ENCODE measurements around the gene HSPA4. TPM values are rescaled to one million over a fixed set of nuclear protein-coding genes. Genes with fewer than 3 reads are reported as not detected.
"Not testable (repeated sequence)": the region's sequence is repeated elsewhere in the genome, so short reads cannot be mapped to it uniquely, and the experiment has no call there.

The HSPA4 gene
- total RNA-seq, 2 donors from 2014 or later: 245 to 287 TPM

DNA sequence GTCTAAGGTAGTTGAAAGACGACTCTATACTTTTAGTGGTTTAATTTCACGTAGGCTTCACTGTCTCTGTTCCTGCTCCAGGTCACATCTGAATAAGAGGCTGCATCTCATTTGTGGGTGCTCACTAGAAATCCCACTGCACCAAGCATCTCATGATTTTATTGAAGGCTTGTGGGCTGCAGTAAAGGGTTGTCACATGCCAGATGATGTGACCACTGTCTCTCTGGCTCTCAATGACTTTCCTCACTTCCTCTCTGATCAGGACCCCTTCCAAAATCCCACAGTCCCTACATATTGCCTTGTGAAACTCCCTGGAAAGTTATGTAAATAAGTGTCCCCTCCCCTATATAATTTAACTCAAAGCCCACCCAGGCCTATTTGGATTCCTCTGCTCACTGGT is 16.6 kb upstream of the HSPA4 start:
- H3K27me3 ChIP-seq (ENCODE audit: control insufficient read depth, insufficient read depth, low read length, poor library complexity, severe bottlenecking): no peaks in the 10 kb centered on the region
- 91 to 95% methylated on average over 2 of the region's 2 CpGs for WGBS, 2 experiments (ENCODE audit: insufficient coverage in 1 of 2, insufficient read length in 1 of 2)
- H3K4me3 Mint-ChIP-seq: no peak overlapping the region
- peak overlapping the region; percentile 6 for H3K27ac Mint-ChIP-seq
- no peaks in the 10 kb centered on the region for H3K36me3 Mint-ChIP-seq (ENCODE audit: low read depth)
- no peaks in the 10 kb centered on the region for H3K9me3 ChIP-seq (ENCODE audit: control insufficient read depth, low read length)
- H3K4me1 Mint-ChIP-seq: peaks cover 26% of the 10 kb centered on the region
- H3K4me1 ChIP-seq (ENCODE audit: control insufficient read depth, insufficient read depth, low read length): peaks cover 7% of the 10 kb centered on the region
- TF ChIP-seq, protein P1, sequence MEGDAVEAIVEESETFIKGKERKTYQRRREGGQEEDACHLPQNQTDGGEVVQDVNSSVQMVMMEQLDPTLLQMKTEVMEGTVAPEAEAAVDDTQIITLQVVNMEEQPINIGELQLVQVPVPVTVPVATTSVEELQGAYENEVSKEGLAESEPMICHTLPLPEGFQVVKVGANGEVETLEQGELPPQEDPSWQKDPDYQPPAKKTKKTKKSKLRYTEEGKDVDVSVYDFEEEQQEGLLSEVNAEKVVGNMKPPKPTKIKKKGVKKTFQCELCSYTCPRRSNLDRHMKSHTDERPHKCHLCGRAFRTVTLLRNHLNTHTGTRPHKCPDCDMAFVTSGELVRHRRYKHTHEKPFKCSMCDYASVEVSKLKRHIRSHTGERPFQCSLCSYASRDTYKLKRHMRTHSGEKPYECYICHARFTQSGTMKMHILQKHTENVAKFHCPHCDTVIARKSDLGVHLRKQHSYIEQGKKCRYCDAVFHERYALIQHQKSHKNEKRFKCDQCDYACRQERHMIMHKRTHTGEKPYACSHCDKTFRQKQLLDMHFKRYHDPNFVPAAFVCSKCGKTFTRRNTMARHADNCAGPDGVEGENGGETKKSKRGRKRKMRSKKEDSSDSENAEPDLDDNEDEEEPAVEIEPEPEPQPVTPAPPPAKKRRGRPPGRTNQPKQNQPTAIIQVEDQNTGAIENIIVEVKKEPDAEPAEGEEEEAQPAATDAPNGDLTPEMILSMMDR (conservative IDR thresholded peaks at IDR 0.05): no peak
- no peaks in the 10 kb centered on the region for H3K27me3 Mint-ChIP-seq (ENCODE audit: insufficient read depth)
- H3K27ac ChIP-seq (ENCODE audit: low read depth, low read length): no peak overlapping the region
- DNase-seq: no peak
- H3K9me3 Mint-ChIP-seq: no peaks in the 10 kb centered on the region
- H3K4me3 ChIP-seq (ENCODE audit: low read length): no peak overlapping the region
- no peaks in the 10 kb centered on the region for H3K36me3 ChIP-seq (ENCODE audit: control insufficient read depth, insufficient read depth, low read length)
- no peak overlapping the region for H3K9ac ChIP-seq (ENCODE audit: extremely low read depth, low read length, poor library complexity, severe bottlenecking)

DNA sequence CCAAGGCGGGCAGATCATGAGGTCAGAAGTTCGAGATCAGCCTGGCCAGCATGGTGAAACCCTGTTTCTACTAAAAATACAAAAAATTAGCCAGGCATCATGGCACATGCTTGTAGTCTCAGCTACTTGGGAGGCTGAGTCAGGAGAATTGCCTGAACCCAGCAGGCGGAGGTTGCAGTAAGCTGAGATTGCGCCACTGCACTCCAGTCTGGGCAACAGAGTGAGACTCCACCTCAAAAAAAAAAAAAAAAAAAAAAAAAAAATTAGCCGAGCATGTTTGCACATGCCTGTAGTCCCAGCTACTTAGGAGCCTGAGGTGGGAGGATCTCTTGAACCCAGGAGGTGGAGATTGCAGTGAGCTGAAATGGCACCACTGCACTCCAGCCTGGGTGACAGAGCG is 15.1 kb upstream of the HSPA4 start:
- not testable (repeated sequence) for H3K27ac ChIP-seq (ENCODE audit: low read depth, low read length); H3K36me3 Mint-ChIP-seq (ENCODE audit: low read depth); H3K9ac ChIP-seq (ENCODE audit: extremely low read depth, low read length, poor library complexity, severe bottlenecking); H3K9me3 Mint-ChIP-seq; H3K36me3 ChIP-seq (ENCODE audit: control insufficient read depth, insufficient read depth, low read length); H3K27me3 ChIP-seq (ENCODE audit: control insufficient read depth, insufficient read depth, low read length, poor library complexity, severe bottlenecking); H3K4me3 Mint-ChIP-seq; H3K4me3 ChIP-seq (ENCODE audit: low read length); H3K27me3 Mint-ChIP-seq (ENCODE audit: insufficient read depth); H3K27ac Mint-ChIP-seq; DNase-seq; H3K4me1 ChIP-seq (ENCODE audit: control insufficient read depth, insufficient read depth, low read length); H3K9me3 ChIP-seq (ENCODE audit: control insufficient read depth, low read length)
- WGBS, 2 experiments (ENCODE audit: insufficient coverage in 1 of 2, insufficient read length in 1 of 2): 96 to 100% methylated on average over 2 to 5 of the region's 6 CpGs
- H3K4me1 Mint-ChIP-seq: peaks cover 28% of the 10 kb centered on the region

DNA sequence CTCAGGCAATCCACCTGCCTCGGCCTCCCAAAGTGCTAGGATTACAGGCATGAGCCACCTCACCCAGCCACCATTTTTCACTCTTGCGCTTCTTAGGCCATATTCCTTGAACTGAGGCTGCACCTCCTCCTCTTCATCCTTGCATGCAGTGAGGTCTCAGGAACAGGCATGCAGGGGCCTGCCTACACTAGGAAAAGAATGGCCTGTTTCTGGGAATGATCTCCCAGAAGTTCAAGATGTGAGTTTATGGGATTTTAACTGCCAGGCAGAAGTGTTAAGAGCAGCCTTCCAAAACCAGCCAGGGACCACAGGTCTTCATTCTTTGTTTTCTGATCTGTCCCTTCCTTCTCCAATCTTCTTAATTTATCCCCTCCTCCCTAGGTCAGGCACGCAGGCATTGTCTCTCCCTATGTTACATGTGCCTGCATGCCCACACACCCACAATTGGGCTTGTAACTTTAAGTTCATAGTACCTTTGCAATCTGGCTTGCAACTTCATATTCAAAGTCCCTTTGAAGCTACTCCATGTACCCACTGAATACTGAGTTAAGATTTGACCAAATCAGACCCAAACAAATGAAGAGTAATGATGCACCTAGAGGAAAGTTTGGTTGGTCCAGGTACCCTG is 10.5 kb upstream of the HSPA4 start:
- H3K27ac Mint-ChIP-seq: no peak overlapping the region
- 80 to 90% methylated on average over 1 to 3 of the region's 3 CpGs for WGBS, 2 experiments (ENCODE audit: insufficient coverage in 1 of 2, insufficient read length in 1 of 2)
- H3K4me1 ChIP-seq (ENCODE audit: control insufficient read depth, insufficient read depth, low read length): peaks cover 2% of the 10 kb centered on the region
- H3K9ac ChIP-seq (ENCODE audit: extremely low read depth, low read length, poor library complexity, severe bottlenecking): no peak overlapping the region
- H3K9me3 Mint-ChIP-seq: no peaks in the 10 kb centered on the region
- no peaks in the 10 kb centered on the region for H3K27me3 Mint-ChIP-seq (ENCODE audit: insufficient read depth)
- TF ChIP-seq, protein P1 (conservative IDR thresholded peaks at IDR 0.05): no peak
- H3K9me3 ChIP-seq (ENCODE audit: control insufficient read depth, low read length): no peaks in the 10 kb centered on the region
- no peaks in the 10 kb centered on the region for H3K36me3 Mint-ChIP-seq (ENCODE audit: low read depth)
- H3K27me3 ChIP-seq (ENCODE audit: control insufficient read depth, insufficient read depth, low read length, poor library complexity, severe bottlenecking): no peaks in the 10 kb centered on the region
- no peak overlapping the region for H3K4me3 ChIP-seq (ENCODE audit: low read length)
- H3K4me3 Mint-ChIP-seq: no peak overlapping the region
- DNase-seq: no peak
- peaks cover 8% of the 10 kb centered on the region for H3K4me1 Mint-ChIP-seq
- H3K36me3 ChIP-seq (ENCODE audit: control insufficient read depth, insufficient read depth, low read length): no peaks in the 10 kb centered on the region
- no peak overlapping the region for H3K27ac ChIP-seq (ENCODE audit: low read depth, low read length)

DNA sequence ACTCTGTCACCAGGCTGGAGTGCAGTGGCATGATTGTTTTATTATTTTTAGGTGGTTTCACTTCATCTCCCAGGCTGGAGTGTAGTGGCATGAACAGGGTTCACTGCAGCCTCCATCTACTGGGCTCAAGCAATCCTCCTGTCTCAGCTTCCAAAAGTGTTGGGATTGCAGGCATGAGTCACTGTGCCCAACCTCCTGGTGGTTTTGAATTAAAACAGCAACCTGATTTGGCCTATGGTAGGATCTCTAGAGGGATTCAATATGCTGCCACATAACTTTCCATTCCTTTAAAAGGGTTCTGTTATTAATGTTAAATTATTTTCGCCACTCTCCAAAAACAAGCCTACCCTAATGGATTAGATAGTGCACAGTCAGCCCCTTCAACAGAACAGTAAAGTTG is 9.9 kb upstream of the HSPA4 start:
- Mint-ChIP-seq H3K4me1 (peaks cover 8% of the 10 kb centered on the region), H3K36me3 (ENCODE audit: low read depth) (no peaks in the 10 kb centered on the region), H3K27me3 (ENCODE audit: insufficient read depth) (no peaks in the 10 kb centered on the region), H3K4me3 (no peak overlapping the region), H3K27ac (no peak overlapping the region), H3K9me3 (no peaks in the 10 kb centered on the region)
- H3K27ac ChIP-seq (ENCODE audit: low read depth, low read length): no peak overlapping the region
- no peak overlapping the region for H3K9ac ChIP-seq (ENCODE audit: extremely low read depth, low read length, poor library complexity, severe bottlenecking)
- H3K9me3 ChIP-seq (ENCODE audit: control insufficient read depth, low read length): no peaks in the 10 kb centered on the region
- H3K36me3 ChIP-seq (ENCODE audit: control insufficient read depth, insufficient read depth, low read length): no peaks in the 10 kb centered on the region
- DNase-seq: no peak
- no peak overlapping the region for H3K4me3 ChIP-seq (ENCODE audit: low read length)
- H3K4me1 ChIP-seq (ENCODE audit: control insufficient read depth, insufficient read depth, low read length): peaks cover 2% of the 10 kb centered on the region
- no peaks in the 10 kb centered on the region for H3K27me3 ChIP-seq (ENCODE audit: control insufficient read depth, insufficient read depth, low read length, poor library complexity, severe bottlenecking)
- WGBS, 2 experiments (ENCODE audit: insufficient coverage in 1 of 2, insufficient read length in 1 of 2): no CpG with 5 or more reads among the region's 1 CpG
- TF ChIP-seq, protein P1 (conservative IDR thresholded peaks at IDR 0.05): peak; percentile 42

DNA sequence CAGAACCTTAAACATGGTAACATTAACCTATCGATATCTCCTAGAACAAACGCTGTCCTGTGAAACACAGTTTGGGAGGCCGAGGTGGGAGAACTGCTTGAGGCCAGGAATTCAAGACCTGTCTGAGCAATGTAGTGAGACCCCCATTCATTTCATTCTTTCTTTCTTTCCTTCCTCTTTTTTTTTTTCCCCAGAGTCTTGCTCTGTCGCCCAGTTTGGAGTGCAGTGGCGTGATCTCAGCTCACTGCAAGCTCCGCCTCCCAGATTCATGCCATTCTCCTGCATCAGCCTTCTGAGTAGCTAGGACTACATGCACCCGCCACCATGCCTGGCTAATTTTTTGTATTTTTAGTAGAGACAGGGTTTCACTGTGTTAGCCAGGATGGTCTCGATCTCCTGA is 5.3 kb upstream of the HSPA4 start:
- H3K27me3 Mint-ChIP-seq (ENCODE audit: insufficient read depth); H3K27me3 ChIP-seq (ENCODE audit: control insufficient read depth, insufficient read depth, low read length, poor library complexity, severe bottlenecking); H3K27ac ChIP-seq (ENCODE audit: low read depth, low read length); DNase-seq; H3K27ac Mint-ChIP-seq; H3K9ac ChIP-seq (ENCODE audit: extremely low read depth, low read length, poor library complexity, severe bottlenecking); H3K9me3 Mint-ChIP-seq; H3K9me3 ChIP-seq (ENCODE audit: control insufficient read depth, low read length); H3K4me3 ChIP-seq (ENCODE audit: low read length); H3K36me3 Mint-ChIP-seq (ENCODE audit: low read depth); H3K36me3 ChIP-seq (ENCODE audit: control insufficient read depth, insufficient read depth, low read length); H3K4me3 Mint-ChIP-seq: not testable (repeated sequence)
- H3K4me1 ChIP-seq (ENCODE audit: control insufficient read depth, insufficient read depth, low read length): peaks cover 12% of the 10 kb centered on the region
- H3K4me1 Mint-ChIP-seq: peaks cover 27% of the 10 kb centered on the region
- 95 to 96% methylated on average over 7 to 8 of the region's 8 CpGs for WGBS, 2 experiments (ENCODE audit: insufficient coverage in 1 of 2, insufficient read length in 1 of 2)

Data from endodermal cell (in vitro differentiated cells).